Measurements from ENCODE around the gene CUBN. TPM values are rescaled to one million over a fixed set of nuclear protein-coding genes. Genes with fewer than 3 reads are reported as not detected.

Gene CUBN
- total RNA-seq, 2 donors from 2014 or later: 0.37 to 0.42 TPM

- DNase-seq (no peak), ATAC-seq (no peak)
- intact Hi-C loops (cut with DNase I, micrococcal nuclease): no loop called here
These were observed 214.3 kb downstream of the CUBN start for GRCh38 chr10:16915300-16915699.

- ATAC-seq (no peak), DNase-seq (no peak)
- intact Hi-C loops (cut with DNase I, micrococcal nuclease): no loop called here
These were observed 216.3 kb downstream of the CUBN start for GRCh38 chr10:16913266-16913665.

- intact Hi-C loops (cut with DNase I, micrococcal nuclease): no loop called here
- DNase-seq (no peak), ATAC-seq (no peak)
These were observed 218.8 kb downstream of the CUBN start for GRCh38 chr10:16910793-16911164.

- intact Hi-C loops (cut with DNase I, micrococcal nuclease): no loop called here
- ATAC-seq (no peak), DNase-seq (no peak)
These were observed 219.4 kb downstream of the CUBN start for GRCh38 chr10:16909961-16910792.

- intact Hi-C loops (cut with DNase I, micrococcal nuclease): no loop called here
- DNase-seq (no peak), ATAC-seq (no peak)
These were observed 220.3 kb downstream of the CUBN start for GRCh38 chr10:16909271-16909767.

- ATAC-seq: no peak
- intact Hi-C loops (cut with DNase I, micrococcal nuclease): no loop called here
- DNase-seq: no peak
These were observed 221.9 kb downstream of the CUBN start for GRCh38 chr10:16907687-16908086.

GRCh38 chr10:16905320-16905719 lies 224.3 kb downstream of the CUBN start:
- no peak for DNase-seq
- intact Hi-C loops (cut with DNase I, micrococcal nuclease): no loop called here
- no peak for ATAC-seq

GRCh38 chr10:16904639-16905061 lies 225.0 kb downstream of the CUBN start:
- intact Hi-C loops (cut with DNase I, micrococcal nuclease): no loop called here
- ATAC-seq: no peak

GRCh38 chr10:16904049-16904448 lies 225.6 kb downstream of the CUBN start:
- no peak for DNase-seq
- no peak for ATAC-seq
- intact Hi-C loops (cut with DNase I, micrococcal nuclease): no loop called here

More at GRCh38 chr10:16904639-16905061, 225.0 kb downstream of the CUBN start:
- no peak for DNase-seq

GRCh38 chr10:16902606-16903005 lies 227.0 kb downstream of the CUBN start:
- intact Hi-C loops (cut with DNase I, micrococcal nuclease): no loop called here
- no peak for ATAC-seq

GRCh38 chr10:16901106-16901505 lies 228.5 kb downstream of the CUBN start:
- ATAC-seq: no peak
- intact Hi-C loops (cut with DNase I, micrococcal nuclease): no loop called here
- DNase-seq: no peak

More at GRCh38 chr10:16902606-16903005, 227.0 kb downstream of the CUBN start:
- no peak for DNase-seq

- intact Hi-C loops (cut with DNase I, micrococcal nuclease): no loop called here
- ATAC-seq: no peak
- DNase-seq: no peak
These were observed 232.6 kb downstream of the CUBN start for GRCh38 chr10:16896993-16897392.

GRCh38 chr10:16894821-16895220 lies 234.8 kb downstream of the CUBN start:
- ATAC-seq: no peak
- intact Hi-C loops (cut with DNase I, micrococcal nuclease): loop anchor here in 1 of 2 donors (2.0 kb wide), 1 partner anchor 38 kb away; no protein-coding TSS in a partner anchor
- no peak for DNase-seq

- no peak for DNase-seq
- ATAC-seq: no peak
- intact Hi-C loops (cut with DNase I, micrococcal nuclease): loop anchor here in 1 of 2 donors (2.0 kb wide), 1 partner anchor 39 kb away; no protein-coding TSS in a partner anchor
These were observed 235.9 kb downstream of the CUBN start for GRCh38 chr10:16893664-16894063.

GRCh38 chr10:16891375-16892313 lies 238.0 kb downstream of the CUBN start:
- ATAC-seq (peak; percentile 39), DNase-seq (peak; percentile 31 to 41)
- intact Hi-C loops (cut with DNase I, micrococcal nuclease): no loop called here

- ATAC-seq (no peak), DNase-seq (no peak)
- intact Hi-C loops (cut with DNase I, micrococcal nuclease): no loop called here
These were observed 238.9 kb downstream of the CUBN start for GRCh38 chr10:16890691-16891090.

- ATAC-seq (no peak), DNase-seq (no peak)
- intact Hi-C loops (cut with DNase I, micrococcal nuclease): no loop called here
These were observed 242.0 kb downstream of the CUBN start for GRCh38 chr10:16887565-16887964.

- intact Hi-C loops (cut with DNase I, micrococcal nuclease): no loop called here
- no peak for ATAC-seq
- no peak for DNase-seq
These were observed 243.6 kb downstream of the CUBN start for GRCh38 chr10:16886031-16886430.

GRCh38 chr10:16884497-16884896 lies 245.1 kb downstream of the CUBN start:
- intact Hi-C loops (cut with DNase I, micrococcal nuclease): no loop called here
- DNase-seq (no peak), ATAC-seq (no peak)

All from left colon (tissue), 2 donors.